DMS79 (cell line): ENCODE data around the gene FADS2.
A peak's percentile ranks its signal among the peaks of the same experiment; 100 is the strongest.

Experiments
- DNase-seq: peaks from one replicate; lab custom pipeline; 2025; lab: John Stamatoyannopoulos, UW

Gene FADS2

GRCh38 chr11:61827571-61828378 is at the start of gene FADS2:
TSS of gene FADS2 (plus strand) at chr11:61828300. CDS start at chr11:61828391, 91 bp downstream.
- peak; percentile 96 for DNase-seq

GRCh38 chr11:61778357-61778886 is 49.7 kb upstream of the FADS2 start:
- no peak for DNase-seq

GRCh38 chr11:61778920-61779650 is 49.0 kb upstream of the FADS2 start:
- no peak for DNase-seq

GRCh38 chr11:61779666-61780525 is 48.2 kb upstream of the FADS2 start:
- DNase-seq: no peak

- DNase-seq: no peak
Observed at GRCh38 chr11:61780581-61781162, 47.4 kb upstream of the FADS2 start.

GRCh38 chr11:61781585-61781984 is 46.5 kb upstream of the FADS2 start:
- DNase-seq: no peak

- no peak for DNase-seq
Observed at GRCh38 chr11:61782299-61782698, 45.8 kb upstream of the FADS2 start.

GRCh38 chr11:61782841-61783240 is 45.3 kb upstream of the FADS2 start:
- no peak for DNase-seq

GRCh38 chr11:61783717-61784505 is 44.2 kb upstream of the FADS2 start:
- DNase-seq: no peak

- DNase-seq: no peak
Observed at GRCh38 chr11:61784506-61784805, 43.6 kb upstream of the FADS2 start.

GRCh38 chr11:61785837-61786402 is 42.2 kb upstream of the FADS2 start:
- no peak for DNase-seq

- DNase-seq: no peak
Observed at GRCh38 chr11:61787928-61788491, 40.1 kb upstream of the FADS2 start.

- peak; percentile 77 for DNase-seq
Observed at GRCh38 chr11:61791737-61792309, 36.3 kb upstream of the FADS2 start.

- peak; percentile 89 for DNase-seq
Observed at GRCh38 chr11:61792310-61793082, 35.6 kb upstream of the FADS2 start, which contains the start of the genes FEN1 and TMEM258. TSS of gene FEN1 (plus strand) at chr11:61792911. CDS start at chr11:61795362, 2,451 bp downstream. TSS of gene TMEM258 (minus strand) at chr11:61792599. CDS start at chr11:61792558, 41 bp downstream.

GRCh38 chr11:61793083-61793828 is 34.8 kb upstream of the FADS2 start:
- no peak for DNase-seq

- no peak for DNase-seq
Observed at GRCh38 chr11:61793829-61794204, 34.3 kb upstream of the FADS2 start.

GRCh38 chr11:61794579-61794978 is 33.5 kb upstream of the FADS2 start:
- DNase-seq: no peak

GRCh38 chr11:61795459-61795858 is 32.6 kb upstream of the FADS2 start:
- no peak for DNase-seq
